RKO (cell line): ENCODE results near the gene LRP8.

Experiments used
- DNase-seq: peaks from one replicate; pipeline ENCODE4 v3.0.0-alpha.2; 2016; ENCODE audit warnings: low spot score

LRP8 gene

DNA sequence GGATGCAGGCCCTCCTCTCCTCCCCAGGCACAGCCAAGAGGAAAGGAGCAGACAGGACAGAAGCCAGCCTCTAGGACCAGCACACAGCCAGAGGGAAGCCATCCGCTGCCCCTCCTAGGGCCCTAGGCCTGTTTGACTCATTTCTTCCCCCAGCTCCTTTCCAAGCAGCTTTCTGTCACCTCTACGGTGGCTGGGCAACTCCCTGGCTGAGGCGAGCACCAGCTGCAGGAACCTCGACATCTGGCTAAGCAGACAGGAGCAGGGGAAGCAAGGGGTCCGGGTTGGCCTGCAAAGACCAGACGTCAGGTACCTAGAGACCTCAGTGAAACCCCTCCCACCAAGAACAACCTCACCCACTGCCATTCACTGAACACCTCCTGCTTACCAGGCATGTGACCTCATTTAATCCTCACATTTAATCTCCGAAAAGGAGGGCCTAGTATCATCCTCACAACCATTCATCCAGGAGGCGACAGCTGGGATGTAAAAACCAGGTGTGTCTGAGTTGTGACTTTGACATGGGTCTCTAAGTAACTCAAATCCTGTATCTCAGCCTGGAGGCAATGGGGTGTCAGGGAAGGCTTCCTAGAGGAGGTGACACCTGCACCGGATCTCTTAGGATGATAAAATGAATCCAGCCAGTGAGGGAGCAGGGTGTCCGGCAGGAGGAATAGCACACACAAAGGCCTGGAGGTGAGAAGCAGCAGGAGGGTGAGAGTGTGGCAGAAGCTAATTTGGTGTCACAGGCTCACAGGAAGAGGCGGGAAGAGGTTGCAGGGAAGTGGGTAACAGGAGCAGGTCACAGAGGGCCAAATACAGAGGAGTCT lies 5.9 kb downstream of the LRP8 start:
- no peak for DNase-seq

DNA sequence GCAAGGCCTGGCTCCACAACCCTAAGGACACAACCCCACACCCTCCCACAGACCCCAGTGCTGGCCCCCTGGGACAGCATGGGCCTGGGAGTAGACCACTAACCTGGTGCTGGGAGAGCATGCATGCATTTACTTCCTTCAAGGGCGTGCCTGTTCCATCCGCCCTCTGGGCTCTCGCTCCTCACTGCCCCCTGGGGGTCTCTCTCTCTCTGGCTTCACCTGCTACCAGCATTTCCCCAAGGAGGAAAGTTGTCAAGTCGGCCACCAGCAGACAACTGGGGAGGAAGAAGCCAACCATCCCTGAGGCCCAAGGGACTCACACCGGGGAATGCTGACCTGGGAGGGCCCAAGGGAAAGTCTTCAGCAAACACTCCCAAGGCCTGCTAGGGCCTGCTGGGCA lies 6.5 kb downstream of the LRP8 start:
- DNase-seq, result no peak

DNA sequence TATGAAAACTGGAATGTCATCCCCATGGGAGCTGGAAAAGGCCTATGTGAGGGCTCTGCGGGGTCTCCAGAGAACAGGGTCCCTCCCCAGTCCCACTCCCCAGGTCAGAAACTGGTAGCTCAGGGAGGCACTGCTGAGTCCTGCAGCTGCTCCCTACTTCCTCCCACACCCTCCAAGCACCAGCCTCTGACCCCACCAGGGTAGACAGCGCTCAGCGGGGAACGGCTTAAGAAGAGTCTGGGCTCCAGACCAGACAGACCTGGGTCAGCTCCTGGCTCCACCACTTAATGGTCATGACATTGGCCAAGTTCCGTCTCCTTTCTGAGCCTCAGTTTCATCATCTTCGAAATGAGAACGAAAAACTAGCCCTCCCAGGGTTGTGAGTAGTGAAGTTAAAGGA lies 7.2 kb downstream of the LRP8 start:
- no peak for DNase-seq

DNA sequence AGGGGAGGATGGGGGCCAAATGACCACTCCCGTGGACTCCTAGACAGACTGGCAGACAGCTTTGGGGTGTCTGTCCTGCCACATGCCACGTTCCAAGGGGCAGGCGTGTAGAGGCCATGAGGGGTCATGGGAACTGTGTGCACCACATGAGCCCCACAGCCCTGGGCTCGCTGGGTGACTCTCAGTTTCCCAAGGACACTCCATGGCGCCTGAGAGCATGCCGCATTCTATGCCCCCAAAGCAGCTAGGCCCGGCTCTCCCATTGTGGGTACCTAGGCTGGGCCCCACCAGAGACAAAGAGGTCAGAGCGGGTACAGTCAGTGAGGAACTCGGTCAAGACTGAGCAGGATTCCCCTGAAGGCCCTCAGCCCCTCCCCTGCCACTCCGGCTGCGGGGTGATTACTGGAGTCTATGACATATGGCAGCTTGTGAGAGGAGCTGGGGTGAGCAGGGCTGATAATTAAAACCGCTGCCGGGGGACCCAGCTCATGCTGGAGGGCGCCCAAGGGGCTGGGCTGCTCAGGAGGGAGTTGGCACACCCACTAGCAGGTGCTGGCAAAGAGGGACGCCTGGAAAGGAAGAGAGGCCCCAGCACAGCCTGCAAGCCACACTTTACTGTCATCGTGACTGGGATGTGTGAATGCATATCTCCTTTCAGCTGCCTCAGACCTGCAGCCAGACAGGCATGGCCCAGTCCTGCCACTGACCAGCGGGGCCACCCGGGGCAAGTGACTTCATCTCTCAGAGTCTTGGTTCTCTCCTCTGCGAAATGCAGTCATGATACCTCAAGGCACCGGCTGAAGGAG lies 8.4 kb downstream of the LRP8 start:
- DNase-seq, result no peak

DNA sequence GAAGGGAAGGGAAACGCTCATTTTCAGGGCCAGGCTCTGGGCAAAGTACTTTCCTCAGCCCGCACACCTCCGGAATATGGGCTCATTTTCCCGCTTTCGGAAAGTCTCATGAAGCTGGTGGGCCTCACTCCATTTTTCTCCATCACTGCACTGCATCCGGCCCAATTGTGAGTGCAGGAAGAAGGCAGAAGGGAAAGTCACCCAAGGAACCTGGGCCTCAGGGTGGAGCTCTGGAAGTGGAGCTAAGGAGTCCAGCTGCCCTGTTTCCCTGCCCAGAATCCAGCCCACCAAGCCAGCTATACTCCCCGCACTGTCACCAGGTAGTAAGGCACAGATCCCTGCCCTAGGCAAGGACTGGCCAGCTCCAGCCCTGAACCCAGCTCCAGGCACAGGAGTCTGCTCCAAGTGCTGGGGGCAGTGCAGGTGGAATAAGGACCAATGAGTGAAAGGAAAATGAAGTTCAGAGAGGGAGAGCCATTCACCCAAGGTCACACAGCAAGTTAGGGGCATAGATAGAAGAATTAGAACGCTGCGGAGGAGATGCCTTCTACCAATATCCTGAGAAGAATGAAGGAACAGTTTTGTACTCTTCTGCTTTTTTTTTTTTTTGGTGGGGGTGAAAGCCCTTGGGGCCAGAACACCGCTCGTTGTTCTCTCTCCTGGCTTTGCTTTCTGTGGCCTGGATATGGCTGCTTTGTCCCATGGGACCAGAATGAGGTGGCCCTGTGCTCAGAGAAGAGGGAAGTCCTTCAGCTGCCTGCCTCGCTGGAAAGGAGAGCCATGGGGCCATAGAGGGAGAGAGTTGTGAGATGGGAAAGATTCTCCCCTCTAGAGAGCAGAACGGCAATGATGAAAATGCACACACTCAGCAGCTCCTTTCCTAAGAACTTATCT lies 10.0 kb downstream of the LRP8 start:
- DNase-seq, result no peak

DNA sequence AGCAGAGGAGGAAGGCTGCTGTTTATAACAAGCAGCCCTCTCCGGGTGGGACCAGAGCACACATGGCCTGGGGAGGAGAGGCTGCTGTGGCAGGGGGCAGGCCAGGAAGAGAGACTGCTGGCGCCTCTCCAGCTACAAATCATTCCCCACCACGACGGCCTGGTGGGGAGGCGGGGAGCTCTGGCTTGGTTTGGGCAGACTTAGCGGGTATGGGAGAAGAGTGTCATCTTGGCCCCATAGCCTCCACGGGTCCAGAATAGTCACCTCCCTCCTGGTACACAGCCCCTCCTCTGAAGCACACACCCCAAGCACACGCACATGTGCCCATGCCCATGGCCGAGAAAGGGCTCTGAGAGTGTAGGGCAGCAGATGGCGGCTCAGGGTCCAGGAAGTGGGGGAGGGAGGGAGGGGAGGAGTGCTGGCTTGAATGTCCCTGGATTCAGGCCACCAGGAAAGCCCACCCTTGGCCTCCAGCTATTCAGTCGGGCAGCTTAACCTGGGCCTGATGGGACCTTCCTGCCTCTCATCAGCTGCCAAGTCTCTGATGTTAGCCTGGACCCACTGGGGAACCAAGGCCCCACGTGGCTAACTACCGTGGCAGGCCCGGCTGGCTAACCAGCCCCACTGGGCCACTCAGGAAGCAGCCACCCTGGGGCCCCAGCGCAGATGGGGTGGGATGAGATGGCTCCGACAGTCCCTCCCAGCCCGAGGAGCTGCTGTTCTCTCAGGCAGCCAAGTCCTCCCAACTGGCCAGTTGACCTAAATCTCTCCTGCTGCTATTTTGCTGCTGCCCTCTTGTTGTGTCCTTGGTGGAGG lies 10.9 kb downstream of the LRP8 start:
- DNase-seq, result no peak

DNA sequence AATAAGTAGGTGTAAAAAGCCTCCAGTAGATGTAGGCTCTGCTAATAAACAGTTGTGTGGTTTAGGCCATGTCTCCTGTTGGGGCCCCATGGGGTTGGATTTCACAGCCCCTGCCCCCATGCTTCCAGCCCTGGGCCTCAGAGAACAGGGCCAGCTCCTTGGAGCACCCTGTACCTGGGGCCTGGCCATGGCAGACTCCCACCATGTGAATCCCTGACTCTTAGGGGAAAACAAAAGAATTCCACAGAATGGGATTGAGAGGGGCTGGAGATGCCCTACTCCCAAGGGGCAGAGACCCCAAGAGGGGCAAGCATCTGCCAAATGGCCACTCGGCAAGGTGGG lies 11.5 kb downstream of the LRP8 start:
- no peak for DNase-seq

DNA sequence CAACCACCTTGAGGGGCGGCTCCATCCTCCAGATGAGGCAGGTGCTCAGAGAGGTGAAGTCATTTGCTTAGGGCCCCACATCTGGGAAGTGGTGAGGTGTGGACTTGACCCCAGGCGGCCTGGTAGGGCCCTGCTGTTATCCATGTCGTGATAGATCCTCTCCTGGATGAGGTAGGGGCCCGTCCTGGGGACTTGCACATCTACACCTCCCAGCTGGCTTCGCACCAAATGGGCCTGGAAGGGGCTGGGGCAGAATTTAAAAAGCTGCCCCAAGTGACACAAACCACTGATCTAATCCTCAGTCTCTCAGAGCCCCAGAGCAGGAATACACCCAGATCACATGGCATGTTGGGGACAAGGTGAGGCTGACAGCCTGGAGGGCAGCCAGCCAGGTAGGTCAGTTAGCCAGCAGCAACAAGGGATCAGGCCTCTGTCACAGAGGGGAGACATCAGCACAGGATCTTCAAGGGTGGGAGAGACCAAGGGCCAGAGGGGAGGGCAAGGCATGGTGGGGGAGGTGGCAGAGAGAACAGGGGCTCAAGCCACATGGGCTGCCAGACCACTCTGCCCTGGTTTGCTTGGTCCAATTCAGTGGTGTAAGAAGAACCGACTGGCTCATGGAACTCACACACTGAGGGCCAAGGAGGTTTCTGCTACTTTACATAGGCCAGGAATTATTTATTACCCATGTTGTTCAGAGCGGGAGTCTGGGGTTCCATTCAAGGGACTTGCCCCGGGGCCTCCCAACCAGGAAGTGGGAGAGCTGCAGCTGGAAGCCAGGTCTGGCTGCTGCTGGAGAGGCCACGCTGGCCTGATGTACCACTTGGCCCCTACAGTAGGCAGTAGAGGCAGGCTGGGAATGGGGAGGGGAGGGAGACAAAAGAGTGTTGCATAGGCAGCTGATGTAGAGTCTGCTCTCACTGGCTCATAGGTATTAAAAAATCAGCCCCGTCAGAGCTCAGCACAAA lies 12.1 kb downstream of the LRP8 start:
- DNase-seq, result no peak

DNA sequence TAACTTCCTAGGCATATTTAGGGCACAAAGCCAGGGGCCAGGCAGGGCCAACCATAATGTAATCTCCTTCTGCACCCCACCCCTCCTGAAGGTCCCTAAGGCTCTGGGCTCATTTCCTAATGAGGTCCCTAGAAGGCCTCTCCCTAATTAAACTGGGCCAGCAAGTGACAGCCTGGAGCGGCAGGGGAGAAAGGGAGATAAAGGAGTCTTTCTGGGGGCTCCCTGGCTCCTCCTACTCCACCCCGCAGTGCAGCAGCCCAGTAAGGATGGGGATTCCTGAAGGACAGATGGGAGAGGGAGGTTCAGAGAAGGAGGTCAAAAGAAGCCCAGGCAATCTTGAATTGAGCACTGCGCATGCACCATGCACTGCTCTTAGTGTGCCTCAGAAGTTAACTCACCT lies 12.8 kb downstream of the LRP8 start:
- DNase-seq, result no peak

DNA sequence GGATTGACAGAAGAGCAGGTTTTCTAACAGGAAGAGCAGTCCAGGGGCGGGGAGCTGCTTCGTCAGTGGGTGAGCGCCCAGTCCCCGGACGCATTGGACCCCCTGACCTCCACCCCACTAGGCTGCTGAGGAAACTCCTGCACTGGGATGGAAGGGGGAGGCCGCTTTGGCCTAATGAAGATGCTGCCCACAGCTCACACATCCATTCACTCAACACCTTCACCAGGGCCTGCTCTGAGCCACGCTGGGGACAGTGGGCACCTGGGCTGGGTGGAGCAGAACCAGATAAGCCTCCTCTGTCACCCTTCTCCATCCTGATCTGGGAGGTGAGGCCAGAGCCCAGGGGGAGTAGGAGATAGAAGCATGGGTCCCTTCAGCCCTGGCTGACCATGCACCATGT lies 13.3 kb downstream of the LRP8 start:
- DNase-seq, result no peak

DNA sequence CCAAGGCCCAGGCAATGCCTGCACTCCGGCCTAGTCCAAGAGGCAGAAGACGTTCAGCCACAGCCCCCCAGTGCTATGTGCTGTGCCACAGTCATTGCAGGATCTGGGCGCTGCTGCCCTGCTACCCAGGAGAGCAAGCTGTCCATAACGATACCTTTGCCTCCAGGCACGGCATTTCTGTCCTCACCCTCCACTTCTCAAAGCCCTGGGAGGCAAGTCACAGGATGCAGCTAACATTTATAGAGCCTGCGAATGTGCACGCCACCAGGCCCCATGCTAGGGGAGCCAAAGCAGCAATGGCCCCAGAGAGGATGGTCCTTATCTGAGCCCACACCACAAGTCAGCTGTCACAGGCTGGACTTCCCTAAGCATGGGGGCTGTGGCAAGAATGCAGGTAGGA lies 13.8 kb downstream of the LRP8 start:
- DNase-seq, result no peak

DNA sequence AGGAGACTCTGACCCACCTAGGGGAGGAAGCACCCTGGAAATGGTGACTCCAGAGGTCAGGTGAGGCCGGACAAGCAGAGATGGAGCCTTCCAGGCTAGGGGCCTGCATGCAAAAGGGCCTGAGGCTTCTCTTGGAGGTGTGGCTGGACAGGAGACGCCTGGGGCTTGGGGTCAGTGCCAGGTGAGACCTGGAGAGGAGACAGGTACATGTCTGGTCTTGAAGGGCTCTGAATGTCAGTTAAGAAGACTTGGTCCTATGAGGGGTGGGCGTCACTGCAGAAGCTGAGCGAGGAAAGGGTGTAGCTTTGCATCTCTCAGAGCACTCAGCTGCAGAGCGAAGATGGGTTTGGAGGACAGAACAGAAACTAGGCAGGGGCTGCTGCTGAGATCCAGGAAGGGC lies 14.3 kb downstream of the LRP8 start:
- DNase-seq, result no peak

DNA sequence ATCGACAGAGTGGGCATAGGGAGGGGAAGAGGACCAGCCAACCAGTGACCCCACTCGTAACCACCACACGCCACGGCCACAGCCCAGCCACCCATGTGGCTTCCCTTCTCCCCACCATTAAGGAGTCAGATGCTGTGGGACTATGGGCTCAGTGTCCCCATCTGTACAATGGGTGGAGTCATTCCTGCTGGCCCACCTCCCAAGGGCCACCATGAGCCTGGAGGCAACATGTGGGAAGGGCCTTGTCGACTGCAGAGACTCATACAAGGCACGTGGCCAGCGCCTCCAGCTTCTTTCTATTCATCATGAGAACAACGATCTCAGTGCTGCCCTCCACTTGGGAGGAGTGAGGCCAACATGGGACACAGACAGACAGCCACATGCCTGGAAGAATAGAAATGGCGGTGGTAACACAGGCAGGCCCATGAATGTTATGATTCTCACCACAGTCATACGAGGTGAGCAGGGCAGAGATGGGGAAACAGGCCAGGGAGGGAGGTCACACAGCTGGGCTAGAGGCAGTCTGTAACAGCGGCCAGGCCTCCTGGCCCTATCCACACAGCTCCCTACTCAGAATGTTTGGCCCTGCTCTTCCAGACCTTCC lies 16.1 kb downstream of the LRP8 start:
- DNase-seq, result no peak

DNA sequence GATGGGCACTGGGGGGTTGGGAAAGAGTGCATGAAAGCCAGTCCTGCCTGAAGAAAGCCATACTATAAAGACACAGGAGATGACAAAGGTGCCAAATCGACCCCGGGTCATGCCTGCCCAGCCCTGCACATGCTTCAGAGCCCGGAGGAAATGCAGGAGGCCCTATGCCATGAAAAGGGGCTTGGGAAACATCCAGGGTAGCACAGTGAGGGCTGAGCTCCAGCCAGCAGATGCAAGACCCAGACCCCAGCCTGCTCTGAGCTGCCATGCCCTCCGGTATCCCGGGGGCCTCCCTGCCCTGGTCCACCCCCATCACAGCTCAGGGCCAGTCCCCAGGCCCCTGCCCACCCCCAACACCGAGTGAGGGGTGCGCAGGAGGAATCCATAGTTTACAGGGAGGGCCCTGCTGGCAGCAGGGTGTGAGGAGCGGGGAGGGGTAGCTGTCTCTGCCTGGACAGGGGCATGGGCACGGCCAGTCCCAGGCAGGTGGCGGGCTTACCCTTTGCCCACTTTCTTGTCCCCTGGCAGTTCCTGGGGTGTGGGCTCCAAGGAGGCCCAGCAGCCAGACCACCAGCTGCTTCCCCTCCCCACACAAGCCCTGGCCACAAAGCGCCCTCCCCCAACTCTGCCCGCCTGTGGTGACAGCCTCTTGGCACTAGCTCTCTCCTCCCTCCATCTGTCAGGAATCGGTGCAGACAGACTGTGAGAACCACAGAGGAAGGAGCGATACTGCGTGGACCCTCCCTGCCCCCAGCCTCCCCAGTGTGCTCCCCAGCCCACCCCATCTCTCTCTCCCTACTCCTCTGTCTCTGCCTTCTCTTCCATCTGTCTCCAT lies 16.8 kb downstream of the LRP8 start:
- no peak for DNase-seq

DNA sequence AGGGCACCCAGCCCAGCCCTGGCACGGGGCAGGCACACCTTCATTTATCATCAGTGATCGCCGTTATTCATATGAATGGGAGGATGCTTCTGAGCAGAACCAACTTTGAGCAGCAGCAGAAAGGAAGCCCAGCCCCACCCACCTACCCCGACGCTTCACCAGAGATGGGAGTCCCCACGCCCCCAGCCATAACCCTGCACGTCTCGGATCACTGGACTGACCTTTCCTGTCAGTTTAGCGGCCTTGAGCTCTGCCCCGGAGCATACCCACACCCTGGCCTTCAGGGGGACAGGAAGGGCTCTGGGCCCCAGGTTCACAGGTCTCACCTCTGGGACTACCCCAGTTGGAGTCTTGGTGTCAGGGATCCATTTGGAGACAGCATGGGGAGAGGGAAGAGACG lies 18.1 kb downstream of the LRP8 start:
- no peak for DNase-seq

DNA sequence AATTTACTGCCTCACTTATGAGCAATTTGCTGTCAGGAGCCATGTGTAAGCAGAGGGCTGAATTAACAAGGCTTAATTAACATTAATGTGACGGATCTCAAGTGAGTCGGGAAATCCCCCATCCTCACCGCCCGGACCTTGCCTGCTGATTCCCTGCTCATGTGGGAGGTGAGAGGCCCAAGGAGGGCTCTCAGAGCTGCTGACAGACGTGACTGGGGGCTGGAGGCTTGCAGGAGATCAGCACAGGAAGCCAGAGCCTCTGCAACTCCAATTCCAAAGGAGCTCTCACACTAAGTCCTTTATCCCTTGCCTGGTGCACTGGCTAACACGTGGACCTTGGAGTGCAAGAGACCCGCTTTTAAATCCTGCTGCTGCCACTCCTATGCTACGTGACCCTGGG lies 19.4 kb downstream of the LRP8 start:
- DNase-seq, result no peak

DNA sequence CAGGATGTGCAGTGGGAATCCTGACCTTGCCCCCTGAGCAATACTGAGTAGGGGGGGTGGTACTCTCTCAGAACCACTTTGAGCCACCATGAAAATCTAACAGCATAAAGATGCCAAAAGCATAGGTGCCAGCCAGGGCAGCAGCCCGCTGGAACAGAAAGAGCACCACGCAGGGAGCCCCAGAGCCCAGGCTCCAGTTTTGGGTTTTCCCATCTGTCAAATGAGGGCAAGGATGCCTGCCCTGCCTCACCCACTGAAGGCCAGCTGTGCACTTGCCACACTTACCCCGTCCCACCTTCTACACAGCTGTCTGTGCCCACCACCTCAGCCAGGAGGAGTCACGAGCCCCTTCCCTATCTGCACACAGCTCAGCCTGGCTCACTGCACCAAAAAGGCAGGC lies 20.8 kb downstream of the LRP8 start:
- no peak for DNase-seq

DNA sequence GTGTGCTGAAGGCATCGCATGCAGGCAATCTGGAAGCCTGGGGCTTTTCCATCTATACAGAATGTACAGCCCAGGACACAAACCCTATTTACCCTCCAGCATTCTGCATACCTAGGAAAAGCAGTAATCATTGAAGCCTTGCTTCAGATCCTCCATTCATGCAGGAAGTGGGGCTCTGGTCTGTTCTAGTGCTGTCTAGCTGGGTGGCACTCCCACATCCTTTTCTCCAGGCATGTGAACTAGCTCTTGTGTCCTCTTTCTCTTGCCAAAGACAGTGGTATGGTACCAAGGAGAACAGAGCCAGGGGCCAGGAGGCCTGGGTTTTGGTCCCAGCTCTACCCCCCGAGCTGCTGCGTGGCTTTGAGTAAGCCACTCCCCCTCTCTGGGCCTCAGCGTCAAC lies 21.7 kb downstream of the LRP8 start:
- DNase-seq, result no peak

DNA sequence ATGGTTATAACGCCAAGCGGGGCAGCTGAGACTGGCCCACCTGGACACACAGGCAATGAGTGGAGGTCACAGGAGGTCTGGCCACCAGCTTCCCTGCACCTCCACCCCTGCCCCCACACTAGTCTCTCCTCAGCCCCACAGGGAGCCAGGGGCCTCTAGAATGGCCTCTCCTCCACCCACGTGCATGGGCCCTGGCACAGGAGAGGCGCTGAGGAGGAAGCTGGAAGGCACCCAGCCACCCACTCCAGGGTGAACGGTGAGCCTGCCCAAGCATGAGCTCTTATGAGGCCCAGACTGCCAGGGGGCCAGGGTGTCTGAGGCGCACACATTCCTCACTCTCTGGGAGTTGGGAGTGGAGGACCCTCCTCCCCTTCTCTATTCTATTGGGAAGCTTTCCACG lies 22.2 kb downstream of the LRP8 start:
- no peak for DNase-seq
